NCI-H2196 treated with DMSO at 0.1 percent for 48 hours (cell line): ENCODE measurements around the gene PRKN.

Experiments used
- DNase-seq: peaks from one replicate; lab custom pipeline; 2025; ENCODE audit not compliant: unreplicated experiment; lab: John Stamatoyannopoulos, UW

Gene PRKN

GRCh38 chr6:161641175-161641574 is 1086.4 kb downstream of the PRKN start:
- no peak for DNase-seq

- no peak for DNase-seq
Observed at GRCh38 chr6:161639772-161640171, 1087.8 kb downstream of the PRKN start.

- DNase-seq = no peak
Observed at GRCh38 chr6:161637658-161638057, 1089.9 kb downstream of the PRKN start.

- no peak for DNase-seq
Observed at GRCh38 chr6:161636882-161637430, 1090.6 kb downstream of the PRKN start.

- no peak for DNase-seq
Observed at GRCh38 chr6:161635975-161636374, 1091.6 kb downstream of the PRKN start.

GRCh38 chr6:161634916-161635315 is 1092.7 kb downstream of the PRKN start:
- no peak for DNase-seq

- no peak for DNase-seq
Observed at GRCh38 chr6:161631676-161632194, 1095.8 kb downstream of the PRKN start.

- DNase-seq = no peak
Observed at GRCh38 chr6:161630674-161631073, 1096.9 kb downstream of the PRKN start.

- DNase-seq = no peak
Observed at GRCh38 chr6:161626132-161626676, 1101.4 kb downstream of the PRKN start.

- DNase-seq = no peak
Observed at GRCh38 chr6:161624111-161624510, 1103.5 kb downstream of the PRKN start.

GRCh38 chr6:161622779-161623178 is 1104.8 kb downstream of the PRKN start:
- DNase-seq = no peak

- no peak for DNase-seq
Observed at GRCh38 chr6:161618831-161619454, 1108.6 kb downstream of the PRKN start.

GRCh38 chr6:161613711-161614110 is 1113.9 kb downstream of the PRKN start:
- DNase-seq = no peak

GRCh38 chr6:161608771-161609170 is 1118.8 kb downstream of the PRKN start:
- DNase-seq = no peak

GRCh38 chr6:161607696-161608297 is 1119.8 kb downstream of the PRKN start:
- no peak for DNase-seq

- DNase-seq = no peak
Observed at GRCh38 chr6:161602359-161602758, 1125.2 kb downstream of the PRKN start.

GRCh38 chr6:161598896-161599295 is 1128.7 kb downstream of the PRKN start:
- no peak for DNase-seq

- no peak for DNase-seq
Observed at GRCh38 chr6:161596807-161597520, 1130.6 kb downstream of the PRKN start.

- DNase-seq = no peak
Observed at GRCh38 chr6:161594412-161594811, 1133.2 kb downstream of the PRKN start.

GRCh38 chr6:161590961-161591627 is 1136.5 kb downstream of the PRKN start:
- no peak for DNase-seq

- DNase-seq = no peak
Observed at GRCh38 chr6:161586887-161587286, 1140.7 kb downstream of the PRKN start.
